Measurements from ENCODE around the gene MLST8.

The MLST8 gene

DNA sequence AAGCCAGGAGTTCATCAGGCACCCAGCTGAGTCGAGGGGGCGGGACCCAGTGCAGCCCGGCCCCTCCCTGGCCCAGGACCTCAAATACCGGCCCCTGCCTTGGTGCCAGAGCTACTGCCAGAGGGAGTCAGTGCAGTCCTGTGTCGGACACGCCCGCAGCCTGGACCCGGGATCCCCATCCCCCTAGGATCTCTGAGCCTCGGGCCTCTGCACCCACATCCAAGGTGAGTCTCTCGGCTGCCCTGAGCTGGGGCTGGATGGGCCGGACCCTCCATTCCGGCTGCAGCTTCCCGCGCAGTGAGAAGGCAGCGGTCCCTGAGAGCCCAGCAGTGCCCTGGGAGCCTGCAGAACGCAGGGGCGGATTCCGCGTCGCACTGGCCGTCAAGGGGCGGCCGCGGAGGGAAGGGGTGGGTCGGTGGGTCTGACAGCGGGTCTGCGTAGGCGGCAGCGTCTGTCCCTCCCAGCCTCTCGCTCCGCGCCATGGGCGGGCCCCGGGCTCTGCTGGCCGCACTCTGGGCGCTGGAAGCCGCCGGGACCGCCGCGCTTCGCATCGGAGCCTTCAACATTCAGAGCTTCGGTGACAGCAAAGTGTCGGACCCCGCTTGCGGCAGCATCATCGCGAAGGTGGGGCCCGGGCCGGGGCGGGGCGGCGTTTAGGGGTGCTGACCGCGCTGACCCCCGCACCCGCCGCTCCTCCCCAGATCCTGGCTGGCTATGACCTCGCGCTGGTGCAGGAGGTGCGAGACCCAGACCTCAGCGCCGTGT, 31.3 kb downstream of the MLST8 start, which contains the start of gene DNASE1L2 (continued):
- TF ChIP-seq, protein P1, sequence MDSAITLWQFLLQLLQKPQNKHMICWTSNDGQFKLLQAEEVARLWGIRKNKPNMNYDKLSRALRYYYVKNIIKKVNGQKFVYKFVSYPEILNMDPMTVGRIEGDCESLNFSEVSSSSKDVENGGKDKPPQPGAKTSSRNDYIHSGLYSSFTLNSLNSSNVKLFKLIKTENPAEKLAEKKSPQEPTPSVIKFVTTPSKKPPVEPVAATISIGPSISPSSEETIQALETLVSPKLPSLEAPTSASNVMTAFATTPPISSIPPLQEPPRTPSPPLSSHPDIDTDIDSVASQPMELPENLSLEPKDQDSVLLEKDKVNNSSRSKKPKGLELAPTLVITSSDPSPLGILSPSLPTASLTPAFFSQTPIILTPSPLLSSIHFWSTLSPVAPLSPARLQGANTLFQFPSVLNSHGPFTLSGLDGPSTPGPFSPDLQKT (IDR thresholded peaks at IDR 0.05; ENCODE audit: borderline replicate concordance, low read depth, low read length), result no peak
- TF ChIP-seq ZNF530 (tag by site-specific recombination; IDR thresholded peaks at IDR 0.05; ENCODE audit: low read depth) (no peak), ZNF311 (tag by site-specific recombination; IDR thresholded peaks at IDR 0.05; ENCODE audit: borderline replicate concordance) (no peak), ZNF426 (tag by site-specific recombination; IDR thresholded peaks at IDR 0.05) (no peak), KLF1 (tag by site-specific recombination; IDR thresholded peaks at IDR 0.05) (peak; percentile 54), ZNF747 (tag by site-specific recombination; IDR thresholded peaks at IDR 0.05) (no peak)
- TF ChIP-seq, protein P2, sequence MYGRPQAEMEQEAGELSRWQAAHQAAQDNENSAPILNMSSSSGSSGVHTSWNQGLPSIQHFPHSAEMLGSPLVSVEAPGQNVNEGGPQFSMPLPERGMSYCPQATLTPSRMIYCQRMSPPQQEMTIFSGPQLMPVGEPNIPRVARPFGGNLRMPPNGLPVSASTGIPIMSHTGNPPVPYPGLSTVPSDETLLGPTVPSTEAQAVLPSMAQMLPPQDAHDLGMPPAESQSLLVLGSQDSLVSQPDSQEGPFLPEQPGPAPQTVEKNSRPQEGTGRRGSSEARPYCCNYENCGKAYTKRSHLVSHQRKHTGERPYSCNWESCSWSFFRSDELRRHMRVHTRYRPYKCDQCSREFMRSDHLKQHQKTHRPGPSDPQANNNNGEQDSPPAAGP (tag by site-specific recombination; IDR thresholded peaks at IDR 0.05), result peak; percentile 33; the same call in 1 of the 2 replicates

DNA sequence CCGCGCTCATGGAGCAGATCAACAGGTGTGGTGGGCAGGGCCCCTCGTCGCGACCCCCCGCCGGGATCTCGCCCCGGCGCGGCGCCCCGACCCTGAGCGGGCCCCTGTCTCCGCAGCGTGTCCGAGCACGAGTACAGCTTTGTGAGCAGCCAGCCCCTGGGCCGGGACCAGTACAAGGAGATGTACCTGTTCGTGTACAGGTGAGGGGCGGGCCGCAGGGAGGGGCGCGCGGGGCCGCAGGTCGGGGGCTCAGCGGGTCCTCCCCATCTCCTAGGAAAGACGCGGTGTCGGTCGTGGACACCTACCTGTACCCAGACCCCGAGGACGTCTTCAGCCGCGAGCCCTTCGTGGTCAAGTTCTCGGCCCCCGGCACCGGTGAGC, 31.8 kb downstream of the MLST8 start:
- Histone ChIP-seq H3K9me3 (ENCODE audit: control insufficient read depth, insufficient read depth, low read depth, low read length) (no peaks in the 10 kb centered on the region), H3K27ac (ENCODE audit: extremely low read depth, low read depth, low read length) (peak overlapping the region; percentile 48; the same call in 1 of the 2 replicates), H3K4me3 (ENCODE audit: low read depth, low read length) (peak overlapping the region; percentile 31), H3K4me1 (ENCODE audit: control insufficient read depth, insufficient read depth, low read length) (peaks cover 4% of the 10 kb centered on the region; the same call in 1 of the 2 replicates), H3K36me3 (ENCODE audit: control insufficient read depth in 2 of 2, insufficient read depth in 1 of 2, low read length in 2 of 2) (peaks cover 3 to 50% of the 10 kb centered on the region in 2 experiments; a peak in 2 of 3 replicates)
- CTCF ChIA-PET, result interaction anchor here (0.6 to 1.2 kb wide), 2 partner anchors 23 to 539 kb away, joined by 3 read pairs; partner anchors contain the start of gene PGP
- TF ChIP-seq SCRT2 (tag by site-specific recombination; IDR thresholded peaks at IDR 0.05) (peak; percentile 32; the same call in 1 of the 2 replicates), ZNF701 (tag by site-specific recombination; IDR thresholded peaks at IDR 0.05) (no peak), REPIN1 (tag by site-specific recombination; IDR thresholded peaks at IDR 0.05; ENCODE audit: low read depth) (no peak), KLF8 (tag by site-specific recombination; IDR thresholded peaks at IDR 0.05) (peak; percentile 25; the same call in 1 of the 2 replicates)
- TF ChIP-seq, protein P3, sequence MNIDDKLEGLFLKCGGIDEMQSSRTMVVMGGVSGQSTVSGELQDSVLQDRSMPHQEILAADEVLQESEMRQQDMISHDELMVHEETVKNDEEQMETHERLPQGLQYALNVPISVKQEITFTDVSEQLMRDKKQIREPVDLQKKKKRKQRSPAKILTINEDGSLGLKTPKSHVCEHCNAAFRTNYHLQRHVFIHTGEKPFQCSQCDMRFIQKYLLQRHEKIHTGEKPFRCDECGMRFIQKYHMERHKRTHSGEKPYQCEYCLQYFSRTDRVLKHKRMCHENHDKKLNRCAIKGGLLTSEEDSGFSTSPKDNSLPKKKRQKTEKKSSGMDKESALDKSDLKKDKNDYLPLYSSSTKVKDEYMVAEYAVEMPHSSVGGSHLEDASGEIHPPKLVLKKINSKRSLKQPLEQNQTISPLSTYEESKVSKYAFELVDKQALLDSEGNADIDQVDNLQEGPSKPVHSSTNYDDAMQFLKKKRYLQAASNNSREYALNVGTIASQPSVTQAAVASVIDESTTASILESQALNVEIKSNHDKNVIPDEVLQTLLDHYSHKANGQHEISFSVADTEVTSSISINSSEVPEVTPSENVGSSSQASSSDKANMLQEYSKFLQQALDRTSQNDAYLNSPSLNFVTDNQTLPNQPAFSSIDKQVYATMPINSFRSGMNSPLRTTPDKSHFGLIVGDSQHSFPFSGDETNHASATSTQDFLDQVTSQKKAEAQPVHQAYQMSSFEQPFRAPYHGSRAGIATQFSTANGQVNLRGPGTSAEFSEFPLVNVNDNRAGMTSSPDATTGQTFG (tag by site-specific recombination; IDR thresholded peaks at IDR 0.05; ENCODE audit: borderline replicate concordance), result no peak
- TF ChIP-seq, protein P4, sequence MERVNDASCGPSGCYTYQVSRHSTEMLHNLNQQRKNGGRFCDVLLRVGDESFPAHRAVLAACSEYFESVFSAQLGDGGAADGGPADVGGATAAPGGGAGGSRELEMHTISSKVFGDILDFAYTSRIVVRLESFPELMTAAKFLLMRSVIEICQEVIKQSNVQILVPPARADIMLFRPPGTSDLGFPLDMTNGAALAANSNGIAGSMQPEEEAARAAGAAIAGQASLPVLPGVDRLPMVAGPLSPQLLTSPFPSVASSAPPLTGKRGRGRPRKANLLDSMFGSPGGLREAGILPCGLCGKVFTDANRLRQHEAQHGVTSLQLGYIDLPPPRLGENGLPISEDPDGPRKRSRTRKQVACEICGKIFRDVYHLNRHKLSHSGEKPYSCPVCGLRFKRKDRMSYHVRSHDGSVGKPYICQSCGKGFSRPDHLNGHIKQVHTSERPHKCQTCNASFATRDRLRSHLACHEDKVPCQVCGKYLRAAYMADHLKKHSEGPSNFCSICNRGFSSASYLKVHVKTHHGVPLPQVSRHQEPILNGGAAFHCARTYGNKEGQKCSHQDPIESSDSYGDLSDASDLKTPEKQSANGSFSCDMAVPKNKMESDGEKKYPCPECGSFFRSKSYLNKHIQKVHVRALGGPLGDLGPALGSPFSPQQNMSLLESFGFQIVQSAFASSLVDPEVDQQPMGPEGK (tag by site-specific recombination; IDR thresholded peaks at IDR 0.05), result 0 out of 2 replicates have a peak, but pooled peaks have one; percentile 22
- POLR2A ChIA-PET, result interaction anchor here (1.0 to 5.3 kb wide), 10 partner anchors 10 to 296 kb away, joined by 3 to 48 read pairs (median 6); partner anchors contain the start of genes BRICD5, ECI1, PGP and TRAF7

All from HEK293 (cell line).